ENCODE results near the gene IBA57. TPM values are rescaled to one million over a fixed set of nuclear protein-coding genes. Genes with fewer than 3 reads are reported as not detected.
"Not testable (repeated sequence)": the region's sequence is repeated elsewhere in the genome, so short reads cannot be mapped to it uniquely, and the experiment has no call there.

Gene IBA57
- total RNA-seq, 1 donor from 2014 or later = 2.0 TPM

GRCh38 chr1:228168563-228169270 lies 3.1 kb downstream of the IBA57 start:
- DNase-seq (ENCODE audit: low read depth) = no peak
- no peak for TF ChIP-seq CTCF (conservative IDR thresholded peaks at IDR 0.05; ENCODE audit: low read depth, low read length)
- H3K4me3 ChIP-seq (ENCODE audit: low read depth, low read length) = no peak overlapping the region

GRCh38 chr1:228169345-228169744 lies 3.7 kb downstream of the IBA57 start:
- no peak overlapping the region for H3K4me3 ChIP-seq (ENCODE audit: low read depth, low read length)
- no peak for DNase-seq (ENCODE audit: low read depth)
- TF ChIP-seq CTCF (conservative IDR thresholded peaks at IDR 0.05; ENCODE audit: low read depth, low read length) = no peak

GRCh38 chr1:228170666-228171065 lies 5.1 kb downstream of the IBA57 start:
- H3K4me3 ChIP-seq (ENCODE audit: low read depth, low read length) = no peak overlapping the region
- no peak for DNase-seq (ENCODE audit: low read depth)
- no peak for TF ChIP-seq CTCF (conservative IDR thresholded peaks at IDR 0.05; ENCODE audit: low read depth, low read length)

DNA sequence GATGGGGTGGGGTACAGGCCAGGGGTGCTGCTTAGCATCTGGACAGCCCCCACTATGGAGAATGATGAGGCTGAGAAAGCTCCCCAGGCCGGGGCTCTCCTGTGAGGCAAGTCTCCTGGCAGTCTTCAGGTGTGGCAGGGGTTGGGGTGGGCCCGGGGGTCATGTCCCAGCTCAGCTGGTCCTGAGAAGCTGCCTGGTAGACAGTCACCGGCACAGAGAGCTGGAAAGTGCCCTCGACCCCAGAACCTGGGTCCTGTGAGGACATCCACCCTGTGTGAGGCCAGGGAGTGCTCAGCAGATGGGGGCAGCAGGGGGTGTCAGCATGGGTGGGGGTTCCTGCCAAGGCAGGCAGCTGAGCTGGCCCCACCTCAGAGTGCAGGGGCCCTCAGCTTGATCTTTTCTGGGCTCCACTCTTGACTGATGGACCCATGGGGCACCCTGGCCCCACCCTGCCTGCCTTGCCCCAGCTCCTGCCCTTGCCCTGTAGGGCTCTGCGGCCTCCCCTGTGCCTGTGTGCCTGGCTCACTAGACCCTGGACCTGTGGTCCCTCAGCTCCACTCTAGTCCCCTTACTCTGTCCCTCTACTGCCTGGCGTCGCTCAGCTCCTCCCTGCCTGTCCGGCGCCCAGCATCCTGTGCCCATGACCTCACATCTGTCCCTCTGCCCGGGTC lies 5.8 kb downstream of the IBA57 start:
- no peak overlapping the region for H3K4me3 ChIP-seq (ENCODE audit: low read depth, low read length)
- DNase-seq (ENCODE audit: low read depth) = no peak
- TF ChIP-seq CTCF (conservative IDR thresholded peaks at IDR 0.05; ENCODE audit: low read depth, low read length) = no peak

GRCh38 chr1:228172591-228173527 lies 7.3 kb downstream of the IBA57 start:
- no peak overlapping the region for H3K4me3 ChIP-seq (ENCODE audit: low read depth, low read length)
- TF ChIP-seq CTCF (conservative IDR thresholded peaks at IDR 0.05; ENCODE audit: low read depth, low read length) = no peak
- no peak for DNase-seq (ENCODE audit: low read depth)

- not testable (repeated sequence) for DNase-seq (ENCODE audit: low read depth); H3K4me3 ChIP-seq (ENCODE audit: low read depth, low read length)
These were observed 8.2 kb downstream of the IBA57 start for GRCh38 chr1:228173528-228174481.

Data from epithelial cell of proximal tubule (primary cell).